Measurements from ENCODE around the gene ELF3.

- TF ChIP-seq CTCF (IDR thresholded peaks at IDR 0.05) (no peak), POLR2A (IDR thresholded peaks at IDR 0.05) (no peak), EP300 (IDR thresholded peaks at IDR 0.05) (no peak)
Measured at GRCh38 chr1:202015662-202015937, 5.2 kb downstream of the ELF3 start.
